Nephron progenitor cell (in vitro differentiated cells): ENCODE measurements around the gene SUFU.
A peak's percentile ranks its signal among the peaks of the same experiment; 100 is the strongest.

Experiments used
- DNase-seq: peaks from one replicate; pipeline ENCODE4 v3.0.0; 2021
- H3K27ac Mint-ChIP-seq: 2 replicates; pipeline ENCODE4 v1.8.0; 2021; ENCODE audit warnings: mild to moderate bottlenecking, moderate library complexity, mixed read lengths
- H3K27me3 Mint-ChIP-seq: 2 replicates; pipeline ENCODE4 v1.8.0; 2021; ENCODE audit warnings: mild to moderate bottlenecking, low read depth, mixed read lengths; ENCODE audit not compliant: poor library complexity
- H3K36me3 Mint-ChIP-seq: 2 replicates; pipeline ENCODE4 v1.8.0; 2021; ENCODE audit warnings: low read depth, mixed read lengths
- H3K4me1 Mint-ChIP-seq: 2 replicates; pipeline ENCODE4 v1.8.0; 2021; ENCODE audit warnings: mixed read lengths
- H3K4me3 Mint-ChIP-seq: 2 replicates; pipeline ENCODE4 v1.8.0; 2021; ENCODE audit warnings: mild to moderate bottlenecking, moderate library complexity, mixed read lengths
- H3K9me3 Mint-ChIP-seq: 2 replicates; pipeline ENCODE4 v1.8.0; 2021; ENCODE audit warnings: mild to moderate bottlenecking, moderate library complexity, mixed read lengths
- CTCF ChIP-seq: fragments of 200-600 bp; sonication (generic); IDR thresholded peaks from 2 replicates; pipeline ENCODE4 v1.5.0; 2021; ENCODE audit warnings: antibody characterized with exemption

SUFU gene

GRCh38 chr10:102657451-102657850 lies 153.7 kb downstream of the SUFU start:
- DNase-seq = no peak
- H3K27ac Mint-ChIP-seq = peak overlapping the region; percentile 81
- no peak for TF ChIP-seq CTCF
- H3K4me1 Mint-ChIP-seq = peaks cover 26% of the 10 kb centered on the region
- peaks cover 4% of the 10 kb centered on the region for H3K27me3 Mint-ChIP-seq
- H3K36me3 Mint-ChIP-seq = peaks cover 43% of the 10 kb centered on the region
- no peaks in the 10 kb centered on the region for H3K9me3 Mint-ChIP-seq
- H3K4me3 Mint-ChIP-seq = no peak overlapping the region

GRCh38 chr10:102657984-102658724 lies 154.4 kb downstream of the SUFU start:
- Mint-ChIP-seq H3K27me3 (peaks cover 5% of the 10 kb centered on the region), H3K4me1 (peaks cover 21% of the 10 kb centered on the region), H3K9me3 (no peaks in the 10 kb centered on the region), H3K27ac (peak overlapping the region; percentile 81), H3K4me3 (no peak overlapping the region), H3K36me3 (peaks cover 36% of the 10 kb centered on the region)
- no peak for TF ChIP-seq CTCF
- DNase-seq = no peak

GRCh38 chr10:102658802-102659201 lies 155.0 kb downstream of the SUFU start:
- DNase-seq = no peak
- no peaks in the 10 kb centered on the region for H3K9me3 Mint-ChIP-seq
- H3K27me3 Mint-ChIP-seq = peaks cover 5% of the 10 kb centered on the region
- peaks cover 16% of the 10 kb centered on the region for H3K4me1 Mint-ChIP-seq
- TF ChIP-seq CTCF = no peak
- H3K36me3 Mint-ChIP-seq = peaks cover 30% of the 10 kb centered on the region
- no peak overlapping the region for H3K27ac Mint-ChIP-seq
- H3K4me3 Mint-ChIP-seq = no peak overlapping the region

GRCh38 chr10:102660888-102661657 lies 157.3 kb downstream of the SUFU start:
- no peak for TF ChIP-seq CTCF
- peaks cover 15% of the 10 kb centered on the region for H3K36me3 Mint-ChIP-seq
- DNase-seq = peak; percentile 63
- no peaks in the 10 kb centered on the region for H3K9me3 Mint-ChIP-seq
- H3K27me3 Mint-ChIP-seq = peaks cover 5% of the 10 kb centered on the region
- no peak overlapping the region for H3K4me3 Mint-ChIP-seq
- no peak overlapping the region for H3K27ac Mint-ChIP-seq
- peaks cover 34% of the 10 kb centered on the region for H3K4me1 Mint-ChIP-seq

GRCh38 chr10:102661658-102662028 lies 157.9 kb downstream of the SUFU start:
- peaks cover 39% of the 10 kb centered on the region for H3K4me1 Mint-ChIP-seq

More at GRCh38 chr10:102661658-102662028, 157.9 kb downstream of the SUFU start:
- peaks cover 15% of the 10 kb centered on the region for H3K36me3 Mint-ChIP-seq
- H3K9me3 Mint-ChIP-seq = no peaks in the 10 kb centered on the region
- no peak for DNase-seq
- TF ChIP-seq CTCF = no peak
- H3K27ac Mint-ChIP-seq = no peak overlapping the region
- no peak overlapping the region for H3K4me3 Mint-ChIP-seq
- peaks cover 5% of the 10 kb centered on the region for H3K27me3 Mint-ChIP-seq
